ENCODE measurements around the gene SLF1. TPM values are rescaled to one million over a fixed set of nuclear protein-coding genes. Genes with fewer than 3 reads are reported as not detected.
A peak's percentile ranks its signal among the peaks of the same experiment; 100 is the strongest.

Gene SLF1
- total RNA-seq, 1 donor from 2014 or later = 5.3 TPM

DNA sequence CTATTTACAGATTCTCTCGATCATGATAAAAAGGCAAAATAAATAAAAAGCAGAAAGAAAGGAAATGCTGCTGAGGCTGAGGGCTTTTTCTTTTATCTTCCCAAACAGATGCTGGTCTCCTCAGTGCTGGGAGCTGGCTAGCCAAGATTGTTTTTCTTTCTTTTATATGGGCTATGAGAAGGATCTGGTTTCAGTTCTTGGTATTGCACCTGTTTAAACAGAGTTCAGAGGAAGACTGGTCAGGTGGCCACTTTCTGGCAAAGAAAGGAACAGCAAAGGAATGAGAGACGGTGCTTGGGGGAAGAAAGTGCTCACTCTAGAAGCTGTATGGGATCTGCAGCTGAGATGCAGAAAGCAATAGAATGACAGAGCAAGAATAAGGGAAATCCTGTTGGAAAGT lies 88.9 kb downstream of the SLF1 start:
- Histone ChIP-seq H2AFZ (ENCODE audit: low read depth, low read length) (no peak overlapping the region), H3K4me3 (ENCODE audit: insufficient read depth, low read depth, low read length) (no peak overlapping the region), H3K27me3 (ENCODE audit: insufficient read depth, low read length) (no peaks in the 10 kb centered on the region), H3K9me3 (ENCODE audit: insufficient read depth, low read depth, low read length) (no peaks in the 10 kb centered on the region), H4K20me1 (ENCODE audit: insufficient read depth, low read length) (no peaks in the 10 kb centered on the region), H3K4me2 (ENCODE audit: low read length) (no peak overlapping the region), H3K27ac (ENCODE audit: low read depth, low read length) (no peak overlapping the region), H3K79me2 (ENCODE audit: insufficient read depth, low read length) (no peaks in the 10 kb centered on the region), H3K9ac (ENCODE audit: low read length) (no peak overlapping the region), H3K36me3 (ENCODE audit: insufficient read depth, low read length) (no peaks in the 10 kb centered on the region), H3K4me1 (ENCODE audit: insufficient read depth, low read length) (no peaks in the 10 kb centered on the region)
- Mint-ChIP-seq H3K36me3 (ENCODE audit: low read depth, unreplicated experiment) (no peaks in the 10 kb centered on the region), H3K27ac (ENCODE audit: unreplicated experiment) (no peak overlapping the region), H3K9me3 (ENCODE audit: unreplicated experiment) (no peaks in the 10 kb centered on the region), H3K4me1 (ENCODE audit: low read depth, unreplicated experiment) (no peaks in the 10 kb centered on the region), H3K4me3 (ENCODE audit: unreplicated experiment) (no peak overlapping the region), H3K27me3 (ENCODE audit: low read depth, unreplicated experiment) (no peaks in the 10 kb centered on the region)
- TF ChIP-seq EZH2 (IDR thresholded peaks at IDR 0.05; ENCODE audit: insufficient read depth, low read length) = no peak
- TF ChIP-seq CTCF (IDR thresholded peaks at IDR 0.05; ENCODE audit: insufficient read depth, low read depth, low read length) = no peak
- FAIRE-seq (no peak), DNase-seq (ENCODE audit: low read depth) (peak; percentile 34)

DNA sequence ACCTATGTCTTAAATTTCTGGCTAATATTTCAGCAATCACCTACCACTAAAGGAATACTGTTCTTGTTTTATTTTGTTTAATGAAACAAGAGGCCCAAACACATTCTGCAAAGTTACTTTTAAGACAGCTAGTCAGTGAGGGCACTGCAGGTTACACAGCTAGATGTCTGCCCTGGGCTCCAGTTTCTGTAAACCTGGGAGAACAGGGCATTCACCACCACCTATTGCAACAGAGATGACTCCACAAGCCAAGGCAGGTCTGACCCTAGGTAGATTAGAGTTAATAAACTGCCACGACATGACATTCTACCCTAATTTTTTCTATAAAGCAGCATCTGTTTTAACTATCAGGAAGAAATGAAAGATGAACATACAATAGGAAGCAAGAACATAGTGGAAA lies 90.8 kb downstream of the SLF1 start:
- Histone ChIP-seq H3K9ac (ENCODE audit: low read length) (no peak overlapping the region), H3K4me2 (ENCODE audit: low read length) (no peak overlapping the region), H3K4me3 (ENCODE audit: insufficient read depth, low read depth, low read length) (no peak overlapping the region), H3K79me2 (ENCODE audit: insufficient read depth, low read length) (no peaks in the 10 kb centered on the region), H3K27me3 (ENCODE audit: insufficient read depth, low read length) (no peaks in the 10 kb centered on the region), H3K27ac (ENCODE audit: low read depth, low read length) (no peak overlapping the region), H3K4me1 (ENCODE audit: insufficient read depth, low read length) (no peaks in the 10 kb centered on the region), H3K9me3 (ENCODE audit: insufficient read depth, low read depth, low read length) (no peaks in the 10 kb centered on the region), H4K20me1 (ENCODE audit: insufficient read depth, low read length) (no peaks in the 10 kb centered on the region), H3K36me3 (ENCODE audit: insufficient read depth, low read length) (no peaks in the 10 kb centered on the region), H2AFZ (ENCODE audit: low read depth, low read length) (no peak overlapping the region)
- H3K9me3 Mint-ChIP-seq (ENCODE audit: unreplicated experiment) = no peaks in the 10 kb centered on the region
- FAIRE-seq = no peak
- DNase-seq (ENCODE audit: low read depth) = no peak
- TF ChIP-seq CTCF (IDR thresholded peaks at IDR 0.05; ENCODE audit: insufficient read depth, low read depth, low read length) (no peak), EZH2 (IDR thresholded peaks at IDR 0.05; ENCODE audit: insufficient read depth, low read length) (no peak)
- no peaks in the 10 kb centered on the region for H3K36me3 Mint-ChIP-seq (ENCODE audit: low read depth, unreplicated experiment)
- no peaks in the 10 kb centered on the region for H3K27me3 Mint-ChIP-seq (ENCODE audit: low read depth, unreplicated experiment)
- H3K27ac Mint-ChIP-seq (ENCODE audit: unreplicated experiment) = no peak overlapping the region
- no peak overlapping the region for H3K4me3 Mint-ChIP-seq (ENCODE audit: unreplicated experiment)
- H3K4me1 Mint-ChIP-seq (ENCODE audit: low read depth, unreplicated experiment) = no peaks in the 10 kb centered on the region

DNA sequence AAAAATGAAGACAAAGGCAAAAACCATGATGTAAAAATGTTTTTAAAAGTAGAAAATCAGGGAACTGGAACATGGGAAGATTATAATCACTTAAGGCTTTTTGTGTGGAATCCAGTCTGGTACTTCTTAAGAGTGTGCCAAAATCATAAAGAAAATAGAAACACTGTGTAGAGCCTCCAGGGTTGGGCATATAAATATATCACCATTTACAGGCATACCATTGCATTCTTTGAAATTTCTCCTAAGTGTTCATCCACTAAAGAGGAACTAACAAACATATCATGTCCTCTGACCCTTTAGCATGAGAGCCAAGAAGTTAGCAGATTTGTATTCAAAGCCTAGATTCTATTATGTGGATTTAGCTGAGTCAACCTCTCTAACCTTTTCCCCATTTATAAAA lies 93.3 kb downstream of the SLF1 start:
- H3K27ac ChIP-seq (ENCODE audit: low read depth, low read length) = no peak overlapping the region
- no peaks in the 10 kb centered on the region for H3K79me2 ChIP-seq (ENCODE audit: insufficient read depth, low read length)
- H3K9me3 Mint-ChIP-seq (ENCODE audit: unreplicated experiment) = no peaks in the 10 kb centered on the region
- no peaks in the 10 kb centered on the region for H3K9me3 ChIP-seq (ENCODE audit: insufficient read depth, low read depth, low read length)
- H4K20me1 ChIP-seq (ENCODE audit: insufficient read depth, low read length) = no peaks in the 10 kb centered on the region
- H3K36me3 Mint-ChIP-seq (ENCODE audit: low read depth, unreplicated experiment) = peaks cover 3% of the 10 kb centered on the region
- no peaks in the 10 kb centered on the region for H3K4me1 Mint-ChIP-seq (ENCODE audit: low read depth, unreplicated experiment)
- H3K9ac ChIP-seq (ENCODE audit: low read length) = no peak overlapping the region
- TF ChIP-seq CTCF (IDR thresholded peaks at IDR 0.05; ENCODE audit: insufficient read depth, low read depth, low read length) (no peak), EZH2 (IDR thresholded peaks at IDR 0.05; ENCODE audit: insufficient read depth, low read length) (no peak)
- H3K4me2 ChIP-seq (ENCODE audit: low read length) = no peak overlapping the region
- H3K27me3 ChIP-seq (ENCODE audit: insufficient read depth, low read length) = no peaks in the 10 kb centered on the region
- FAIRE-seq (no peak), DNase-seq (ENCODE audit: low read depth) (no peak)
- no peak overlapping the region for H3K4me3 ChIP-seq (ENCODE audit: insufficient read depth, low read depth, low read length)
- H3K36me3 ChIP-seq (ENCODE audit: insufficient read depth, low read length) = no peaks in the 10 kb centered on the region
- H3K27ac Mint-ChIP-seq (ENCODE audit: unreplicated experiment) = no peak overlapping the region
- H3K4me3 Mint-ChIP-seq (ENCODE audit: unreplicated experiment) = no peak overlapping the region
- H2AFZ ChIP-seq (ENCODE audit: low read depth, low read length) = no peak overlapping the region
- no peaks in the 10 kb centered on the region for H3K4me1 ChIP-seq (ENCODE audit: insufficient read depth, low read length)
- no peaks in the 10 kb centered on the region for H3K27me3 Mint-ChIP-seq (ENCODE audit: low read depth, unreplicated experiment)
